SU-DHL-6 (cell line): ENCODE data around the gene CRYBG1.

Experiments used
- EZH2phosphoT487 ChIP-seq: fragments of 200-600 bp; sonication (generic), shearing (Covaris generic); conservative IDR thresholded peaks from 2 replicates; pipeline ENCODE4 v1.6.1; 2018; ENCODE audit warnings: mild to moderate bottlenecking, antibody characterized with exemption, low read length, moderate library complexity, mixed read lengths
- TF ChIP-seq, protein P1 (sequence below): fragments of 200-600 bp; sonication (generic); IDR thresholded peaks from one replicate; pipeline ENCODE4 v1.5.1; 2017; ENCODE audit warnings: antibody characterized with exemption, mild to moderate bottlenecking, low read length, moderate library complexity; ENCODE audit not compliant: insufficient read depth, poor library complexity, severe bottlenecking

DNA sequence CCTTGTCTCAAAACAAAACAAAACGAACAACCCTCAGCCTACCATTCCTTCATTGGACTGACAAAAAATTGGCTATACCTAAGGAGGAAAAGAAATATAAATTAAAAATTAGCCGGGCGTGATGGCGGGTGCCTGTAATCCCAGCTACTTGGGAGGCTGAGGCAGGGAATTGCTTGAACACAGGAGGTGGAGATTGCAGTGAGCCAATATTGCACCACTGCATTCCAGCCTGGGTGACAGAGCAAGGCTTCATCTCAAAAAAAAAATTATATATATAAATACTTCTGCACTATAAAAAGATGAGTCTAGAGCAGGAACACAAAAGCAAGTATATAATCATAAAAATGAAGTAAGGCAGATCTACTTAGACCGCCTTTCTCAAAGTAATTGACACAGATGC, 109.8 kb downstream of the CRYBG1 start:
- TF ChIP-seq, protein P1, sequence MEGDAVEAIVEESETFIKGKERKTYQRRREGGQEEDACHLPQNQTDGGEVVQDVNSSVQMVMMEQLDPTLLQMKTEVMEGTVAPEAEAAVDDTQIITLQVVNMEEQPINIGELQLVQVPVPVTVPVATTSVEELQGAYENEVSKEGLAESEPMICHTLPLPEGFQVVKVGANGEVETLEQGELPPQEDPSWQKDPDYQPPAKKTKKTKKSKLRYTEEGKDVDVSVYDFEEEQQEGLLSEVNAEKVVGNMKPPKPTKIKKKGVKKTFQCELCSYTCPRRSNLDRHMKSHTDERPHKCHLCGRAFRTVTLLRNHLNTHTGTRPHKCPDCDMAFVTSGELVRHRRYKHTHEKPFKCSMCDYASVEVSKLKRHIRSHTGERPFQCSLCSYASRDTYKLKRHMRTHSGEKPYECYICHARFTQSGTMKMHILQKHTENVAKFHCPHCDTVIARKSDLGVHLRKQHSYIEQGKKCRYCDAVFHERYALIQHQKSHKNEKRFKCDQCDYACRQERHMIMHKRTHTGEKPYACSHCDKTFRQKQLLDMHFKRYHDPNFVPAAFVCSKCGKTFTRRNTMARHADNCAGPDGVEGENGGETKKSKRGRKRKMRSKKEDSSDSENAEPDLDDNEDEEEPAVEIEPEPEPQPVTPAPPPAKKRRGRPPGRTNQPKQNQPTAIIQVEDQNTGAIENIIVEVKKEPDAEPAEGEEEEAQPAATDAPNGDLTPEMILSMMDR: no peak
- no peak for TF ChIP-seq EZH2phosphoT487
